ENCODE data around the gene CFHR3.
"Not testable (repeated sequence)": the region's sequence is repeated elsewhere in the genome, so short reads cannot be mapped to it uniquely, and the experiment has no call there.

Gene CFHR3

DNA sequence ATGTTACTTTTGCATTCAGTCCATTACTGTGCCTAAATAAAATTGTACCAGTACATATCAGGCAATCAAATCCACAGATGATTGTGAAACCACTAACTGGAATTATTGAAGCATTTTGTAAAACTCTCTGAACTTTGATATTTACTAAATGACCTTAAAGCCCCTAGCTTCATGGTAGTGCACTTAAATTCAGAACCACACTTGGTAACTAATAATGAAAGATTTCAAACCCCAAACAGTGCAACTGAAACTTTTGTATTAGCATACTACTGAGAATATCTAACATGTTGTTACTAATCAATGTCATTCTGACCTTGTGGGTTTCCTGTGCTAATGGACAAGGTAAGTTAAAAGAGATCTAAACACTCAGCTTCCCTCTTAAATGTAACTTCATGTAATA is at the start of gene CFHR3:
CFHR3 (plus strand) TSS at position 238 of the 400 bp plus-strand sequence; CDS start at position 285, 47 bp downstream.
- no peak for DNase-seq

DNA sequence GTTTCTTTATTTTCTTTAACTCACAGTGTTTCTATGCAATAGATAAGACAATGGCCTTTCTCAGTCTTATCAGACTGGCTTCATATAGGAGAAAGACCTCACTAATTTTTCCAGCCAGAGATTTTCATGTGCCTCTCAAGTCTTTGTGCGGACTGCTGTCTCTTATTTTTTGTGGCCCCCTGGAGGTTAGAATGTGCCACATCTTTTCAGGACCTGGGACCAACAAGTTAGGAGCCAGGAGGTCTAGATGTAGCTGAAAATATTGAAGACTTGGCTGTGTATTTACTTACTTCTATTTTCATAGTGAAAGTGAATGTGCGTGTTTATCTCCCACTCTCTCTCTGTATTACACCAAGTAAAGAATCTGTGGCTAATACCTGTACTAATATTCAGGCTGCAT is 42.1 kb upstream of the CFHR3 start:
- no peak for DNase-seq

DNA sequence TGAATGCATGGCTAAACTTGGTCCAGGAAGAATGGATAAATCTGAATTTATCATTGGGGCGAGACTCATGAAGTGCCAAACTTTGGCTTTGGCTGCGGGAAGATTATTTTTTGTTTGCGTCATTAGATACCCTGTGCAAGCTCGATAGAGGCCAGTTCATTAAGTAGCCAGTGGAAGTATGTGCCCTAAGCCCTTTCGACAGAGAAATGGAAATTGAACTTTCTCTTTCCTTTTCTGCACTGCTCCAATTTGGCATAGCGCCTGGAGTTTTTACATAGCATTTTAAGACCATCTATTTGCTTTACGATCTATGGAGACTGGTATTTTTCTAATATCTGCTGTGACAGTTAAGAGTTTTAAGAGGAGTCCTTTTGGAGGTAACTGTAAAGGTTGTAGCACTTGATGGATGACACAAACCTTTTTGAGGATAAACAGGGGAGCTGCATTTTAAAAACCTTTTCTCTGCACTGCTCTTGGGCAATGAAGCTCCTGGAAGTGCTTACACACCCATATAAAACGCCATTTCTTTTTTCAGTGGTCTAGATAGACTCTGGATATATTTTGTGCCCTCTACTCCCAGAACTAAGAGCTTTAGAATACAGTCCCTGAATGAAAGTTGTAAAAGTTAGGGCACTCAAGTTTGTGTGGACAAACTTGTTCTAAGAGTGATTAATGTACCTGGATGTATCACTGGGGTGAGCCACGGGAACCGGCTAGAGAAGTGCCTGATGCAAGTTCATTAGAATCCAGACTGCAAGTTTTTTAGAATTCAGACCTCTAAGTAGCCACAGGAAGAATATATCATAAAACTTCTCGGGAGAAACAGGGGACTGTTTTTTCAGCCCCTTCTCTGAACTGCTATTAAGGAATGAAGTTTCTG is 41.3 kb upstream of the CFHR3 start:
- no peak for DNase-seq

GRCh38 chr1:196734006-196734405 is 40.6 kb upstream of the CFHR3 start:
- DNase-seq: no peak

DNA sequence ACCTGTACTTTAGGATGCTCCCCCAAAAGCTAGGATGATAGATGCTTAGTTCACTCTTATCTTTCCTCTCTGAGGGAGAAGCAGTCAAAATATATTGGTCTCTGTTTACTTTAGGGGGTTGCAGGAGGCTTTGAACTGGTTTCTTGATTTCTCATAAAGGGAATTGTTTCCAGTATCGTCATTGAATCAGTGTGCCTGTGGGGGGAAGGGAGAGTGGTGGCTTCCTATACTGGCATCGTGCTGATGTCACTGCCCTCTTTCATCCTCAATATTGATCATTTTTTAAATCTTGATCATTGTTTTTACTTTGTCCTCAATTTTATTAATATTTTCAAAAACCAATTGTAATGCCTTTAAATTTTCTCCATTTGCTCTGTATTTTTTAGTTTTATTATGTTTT is 40.2 kb upstream of the CFHR3 start:
- DNase-seq: no peak

GRCh38 chr1:196738730-196739129 is 35.9 kb upstream of the CFHR3 start:
- no peak for DNase-seq

- DNase-seq: peak; percentile 13 to 34
These were observed 31.4 kb upstream of the CFHR3 start for GRCh38 chr1:196743244-196743643.

DNA sequence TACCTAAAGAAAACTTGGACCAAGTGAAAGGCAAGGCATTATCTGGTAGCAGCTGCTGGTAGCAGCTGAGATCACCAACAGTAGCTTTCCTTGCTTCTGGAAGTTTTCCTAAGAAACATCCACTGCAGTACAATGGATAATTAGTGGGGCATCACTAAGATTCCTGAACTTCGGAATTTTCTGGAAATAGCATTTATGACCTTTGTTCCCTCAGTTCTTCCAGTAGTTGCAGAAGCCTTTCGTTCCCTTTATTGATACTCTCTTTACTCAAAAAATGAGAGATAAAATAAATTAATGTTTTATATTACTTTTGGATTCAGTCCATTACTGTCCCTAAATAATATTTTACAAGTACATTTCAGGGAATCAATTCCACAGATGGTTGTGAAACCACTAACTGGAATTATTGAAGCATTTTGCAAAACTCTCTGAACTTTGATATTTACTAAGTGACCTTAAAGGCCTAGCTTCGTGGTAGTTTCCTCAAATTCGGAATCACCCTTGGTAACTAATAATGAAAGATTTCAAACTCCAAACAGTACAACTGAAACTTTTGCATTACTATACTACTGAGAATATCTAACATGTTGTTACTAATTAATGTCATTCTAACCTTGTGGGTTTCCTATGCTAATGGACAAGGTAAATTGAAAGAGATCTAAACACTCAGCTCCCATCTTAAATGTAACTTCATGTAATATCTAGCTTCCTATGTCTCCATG is 9.5 kb upstream of the CFHR3 start:
- DNase-seq: not testable (repeated sequence)

DNA sequence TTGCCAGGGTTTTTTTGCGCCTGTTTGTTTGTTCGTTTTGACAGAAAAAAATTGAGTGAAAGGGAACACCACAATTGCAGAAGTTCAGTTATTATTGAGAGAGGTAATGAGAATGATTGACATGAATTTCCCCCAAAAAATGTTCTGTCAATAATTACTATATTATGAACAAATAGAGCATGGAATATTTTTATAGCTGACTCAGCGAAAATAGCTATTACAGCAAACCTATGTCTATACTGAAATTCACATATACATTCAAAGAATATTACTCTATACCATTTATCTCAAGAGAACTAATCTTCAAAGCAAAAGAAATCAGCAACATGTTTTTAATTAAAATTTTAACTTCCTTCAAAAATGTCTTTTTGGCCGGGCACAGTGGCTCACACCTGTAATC is 4.8 kb upstream of the CFHR3 start:
- DNase-seq: not testable (repeated sequence)

DNA sequence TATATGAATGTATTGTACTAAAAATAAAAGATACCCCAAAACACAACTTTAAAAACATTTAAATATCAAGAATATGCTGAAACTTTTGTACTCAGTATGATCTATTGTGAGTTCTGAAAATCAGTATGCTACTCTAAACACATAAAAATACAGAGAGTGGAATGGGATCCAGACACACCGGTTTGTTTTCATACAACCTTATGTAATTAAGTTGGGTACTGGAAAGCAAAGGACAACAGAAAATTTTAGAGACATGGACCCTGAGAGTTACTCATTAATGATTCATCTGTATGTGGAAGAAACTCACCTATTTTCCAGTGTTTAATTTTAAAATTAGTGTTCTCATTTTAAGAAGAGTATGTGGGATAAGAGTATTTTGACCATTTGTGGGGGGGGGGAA is 927 bp upstream of the CFHR3 start:
- no peak for DNase-seq

GRCh38 chr1:196774175-196774574 is 465 bp upstream of the CFHR3 start:
- DNase-seq: no peak

GRCh38 chr1:196777603-196778002 is 3.0 kb downstream of the CFHR3 start:
- DNase-seq: no peak

- no peak for DNase-seq
These were observed 4.5 kb downstream of the CFHR3 start for GRCh38 chr1:196779093-196779492.

- DNase-seq: not testable (repeated sequence)
These were observed 16.6 kb downstream of the CFHR3 start for GRCh38 chr1:196791252-196791651.

GRCh38 chr1:196794103-196794502 is 19.5 kb downstream of the CFHR3 start:
- DNase-seq: not testable (repeated sequence)

GRCh38 chr1:196797891-196798290 is 23.3 kb downstream of the CFHR3 start:
- DNase-seq: no peak

DNA sequence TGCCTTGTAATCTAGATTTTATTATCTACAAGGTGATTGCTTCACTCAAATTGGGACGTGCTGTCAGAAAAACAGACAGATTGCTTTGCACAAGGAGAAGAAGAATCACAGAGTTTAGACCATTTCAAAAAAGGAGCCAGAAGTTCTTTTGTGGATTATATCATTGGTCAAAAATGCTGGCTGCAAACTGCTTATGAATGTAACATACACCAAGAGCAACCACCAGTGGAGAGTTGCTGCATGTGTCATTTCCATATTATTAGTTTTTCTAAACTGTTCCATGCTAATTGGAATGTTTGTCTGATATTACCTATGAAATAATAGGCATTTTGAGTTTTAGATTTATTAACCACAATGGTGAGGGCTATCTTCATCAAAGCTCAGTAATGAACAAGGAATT is 27.3 kb downstream of the CFHR3 start:
- DNase-seq: not testable (repeated sequence)

DNA sequence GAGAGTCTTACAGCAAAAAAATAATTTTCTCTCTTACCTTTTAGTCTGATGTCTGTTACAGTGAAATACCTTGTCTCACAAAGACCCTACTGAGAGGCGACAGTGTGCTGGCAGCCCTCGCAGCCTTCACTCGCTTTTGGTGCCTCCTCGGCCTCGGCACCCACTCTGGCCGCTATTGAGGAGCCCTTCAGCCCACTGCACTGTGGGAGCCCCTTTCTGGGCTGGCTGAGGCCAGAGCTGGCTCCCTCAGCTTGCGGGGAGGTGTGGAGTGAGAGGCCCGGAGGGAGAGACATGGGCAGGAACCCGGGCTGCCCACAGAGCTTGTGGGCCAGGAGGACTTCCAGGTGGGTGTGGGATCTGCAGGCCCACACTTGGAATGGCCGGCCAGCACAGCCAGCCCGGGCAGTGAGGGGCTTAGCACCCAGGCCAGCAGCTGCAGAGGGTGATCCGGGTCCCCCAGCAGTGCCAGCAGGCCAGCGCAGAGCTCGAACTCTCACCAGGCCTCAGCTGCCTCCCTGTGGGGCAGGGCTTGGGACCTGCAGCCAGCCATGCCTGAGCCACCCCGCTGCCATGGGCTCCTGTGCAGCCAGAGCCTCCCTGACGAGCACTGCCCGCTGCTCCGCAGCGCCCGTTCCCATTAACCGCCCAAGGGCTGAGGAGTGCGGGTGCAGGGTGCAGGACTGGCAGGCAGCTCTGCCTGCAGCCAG is 34.0 kb downstream of the CFHR3 start:
- no peak for DNase-seq

DNA sequence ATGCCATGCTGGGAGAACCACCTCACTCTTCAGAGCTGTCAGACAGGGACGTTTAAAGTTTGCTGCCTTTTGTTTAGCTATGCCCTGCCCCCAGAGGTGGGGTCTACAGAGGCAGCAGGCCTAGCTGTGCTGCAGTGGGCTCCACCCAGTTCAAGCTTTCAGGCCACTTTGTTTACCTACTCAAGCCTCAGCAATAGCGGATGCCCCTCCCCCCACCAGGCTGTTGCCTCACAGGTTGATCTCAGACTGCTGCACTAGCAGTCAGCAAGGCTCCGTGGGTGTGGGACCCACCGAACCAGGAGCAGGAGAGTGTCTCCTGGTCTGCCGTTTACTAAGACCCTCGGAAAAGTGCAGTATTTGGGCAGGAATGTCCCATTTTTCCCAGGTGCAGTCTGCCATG is 42.8 kb downstream of the CFHR3 start:
- DNase-seq: not testable (repeated sequence)

DNA sequence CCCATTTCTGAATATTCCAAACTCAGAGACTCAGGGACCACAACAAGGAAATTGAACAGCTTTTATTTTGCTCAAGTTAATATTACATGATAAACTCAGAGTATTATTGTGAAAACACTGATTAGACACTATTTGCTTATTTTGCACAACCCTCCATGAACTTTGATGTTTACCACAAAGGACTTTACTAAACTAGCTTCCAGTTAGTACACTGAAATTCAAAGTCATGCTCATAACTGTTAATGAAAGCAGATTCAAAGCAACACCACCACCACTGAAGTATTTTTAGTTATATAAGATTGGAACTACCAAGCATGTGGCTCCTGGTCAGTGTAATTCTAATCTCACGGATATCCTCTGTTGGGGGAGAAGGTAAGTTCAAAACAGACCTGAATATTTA is 44.9 kb downstream of the CFHR3 start, which contains the start of gene CFHR1:
CFHR1 (plus strand) TSS at position 201 of the 400 bp plus-strand sequence; CDS start at position 315, 114 bp downstream.
- not testable (repeated sequence) for DNase-seq

DNA sequence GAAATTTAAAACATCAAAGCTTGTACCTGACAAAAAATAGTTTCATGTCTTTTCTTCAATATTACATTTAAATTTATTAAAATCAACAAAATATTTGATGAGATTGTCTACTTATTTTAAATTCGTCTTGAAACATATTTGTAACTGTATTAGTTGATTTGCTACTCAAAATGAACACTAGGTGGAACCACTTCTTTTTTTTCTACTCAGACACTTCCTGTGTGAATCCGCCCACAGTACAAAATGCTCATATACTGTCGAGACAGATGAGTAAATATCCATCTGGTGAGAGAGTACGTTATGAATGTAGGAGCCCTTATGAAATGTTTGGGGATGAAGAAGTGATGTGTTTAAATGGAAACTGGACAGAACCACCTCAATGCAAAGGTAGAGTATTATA is 53.2 kb downstream of the CFHR3 start:
- peak; percentile 9 to 14 for DNase-seq

Data from AML-193 (cell line).